Measurements from ENCODE around the gene PLXNA2.

DNA sequence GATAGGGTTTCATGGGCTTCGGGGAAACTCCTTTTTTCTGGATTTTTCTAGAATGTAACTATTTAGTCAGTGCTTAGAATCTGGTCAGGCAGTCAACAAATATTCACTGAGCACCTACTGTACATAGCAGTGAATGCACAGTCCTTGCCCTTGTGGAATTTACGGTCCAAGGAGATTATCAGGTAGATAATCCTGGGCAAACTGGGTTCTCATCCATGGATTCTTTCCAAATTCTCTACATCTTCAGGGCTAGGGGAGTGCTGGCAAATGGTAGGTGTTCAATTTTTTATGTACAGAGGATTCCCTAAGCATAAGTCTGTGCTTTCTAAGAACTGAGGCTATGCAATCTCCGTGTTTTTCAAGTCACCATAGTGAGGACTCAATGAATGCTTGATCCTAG is 192.5 kb downstream of the PLXNA2 start:
- TF ChIP-seq, protein P1, sequence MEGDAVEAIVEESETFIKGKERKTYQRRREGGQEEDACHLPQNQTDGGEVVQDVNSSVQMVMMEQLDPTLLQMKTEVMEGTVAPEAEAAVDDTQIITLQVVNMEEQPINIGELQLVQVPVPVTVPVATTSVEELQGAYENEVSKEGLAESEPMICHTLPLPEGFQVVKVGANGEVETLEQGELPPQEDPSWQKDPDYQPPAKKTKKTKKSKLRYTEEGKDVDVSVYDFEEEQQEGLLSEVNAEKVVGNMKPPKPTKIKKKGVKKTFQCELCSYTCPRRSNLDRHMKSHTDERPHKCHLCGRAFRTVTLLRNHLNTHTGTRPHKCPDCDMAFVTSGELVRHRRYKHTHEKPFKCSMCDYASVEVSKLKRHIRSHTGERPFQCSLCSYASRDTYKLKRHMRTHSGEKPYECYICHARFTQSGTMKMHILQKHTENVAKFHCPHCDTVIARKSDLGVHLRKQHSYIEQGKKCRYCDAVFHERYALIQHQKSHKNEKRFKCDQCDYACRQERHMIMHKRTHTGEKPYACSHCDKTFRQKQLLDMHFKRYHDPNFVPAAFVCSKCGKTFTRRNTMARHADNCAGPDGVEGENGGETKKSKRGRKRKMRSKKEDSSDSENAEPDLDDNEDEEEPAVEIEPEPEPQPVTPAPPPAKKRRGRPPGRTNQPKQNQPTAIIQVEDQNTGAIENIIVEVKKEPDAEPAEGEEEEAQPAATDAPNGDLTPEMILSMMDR (IDR thresholded peaks at IDR 0.05), result no peak
- no peak for TF ChIP-seq POLR2A (IDR thresholded peaks at IDR 0.05)
